ENCODE measurements around the gene RIT1.

GRCh38 chr1:155884031-155884960 lies 26.9 kb downstream of the RIT1 start:
- TF ChIP-seq, protein P1, sequence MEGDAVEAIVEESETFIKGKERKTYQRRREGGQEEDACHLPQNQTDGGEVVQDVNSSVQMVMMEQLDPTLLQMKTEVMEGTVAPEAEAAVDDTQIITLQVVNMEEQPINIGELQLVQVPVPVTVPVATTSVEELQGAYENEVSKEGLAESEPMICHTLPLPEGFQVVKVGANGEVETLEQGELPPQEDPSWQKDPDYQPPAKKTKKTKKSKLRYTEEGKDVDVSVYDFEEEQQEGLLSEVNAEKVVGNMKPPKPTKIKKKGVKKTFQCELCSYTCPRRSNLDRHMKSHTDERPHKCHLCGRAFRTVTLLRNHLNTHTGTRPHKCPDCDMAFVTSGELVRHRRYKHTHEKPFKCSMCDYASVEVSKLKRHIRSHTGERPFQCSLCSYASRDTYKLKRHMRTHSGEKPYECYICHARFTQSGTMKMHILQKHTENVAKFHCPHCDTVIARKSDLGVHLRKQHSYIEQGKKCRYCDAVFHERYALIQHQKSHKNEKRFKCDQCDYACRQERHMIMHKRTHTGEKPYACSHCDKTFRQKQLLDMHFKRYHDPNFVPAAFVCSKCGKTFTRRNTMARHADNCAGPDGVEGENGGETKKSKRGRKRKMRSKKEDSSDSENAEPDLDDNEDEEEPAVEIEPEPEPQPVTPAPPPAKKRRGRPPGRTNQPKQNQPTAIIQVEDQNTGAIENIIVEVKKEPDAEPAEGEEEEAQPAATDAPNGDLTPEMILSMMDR (IDR thresholded peaks at IDR 0.05; ENCODE audit: extremely low read depth in 1 of 2, insufficient read depth in 1 of 2, low read depth in 1 of 2, low read length in 2 of 2), result no peak
- TF ChIP-seq JUN (IDR thresholded peaks at IDR 0.05; ENCODE audit: borderline replicate concordance, insufficient read depth, insufficient read length, low read depth) (no peak), POLR2AphosphoS5 (IDR thresholded peaks at IDR 0.05; ENCODE audit: insufficient read depth, low read depth, low read length) (no peak)
